GM12892 (cell line): ENCODE results near the gene FBXW10.
"Not testable (repeated sequence)": the region's sequence is repeated elsewhere in the genome, so short reads cannot be mapped to it uniquely, and the experiment has no call there.

ENCODE experiments used
- POLR2A ChIP-seq: IDR thresholded peaks from 2 replicates; pipeline ENCODE4 v1.6.1; 2011; ENCODE audit warnings: low read depth, low read length, control low read depth
- POLR2AphosphoS5 ChIP-seq: IDR thresholded peaks from 2 replicates; pipeline ENCODE4 v1.6.1; 2011; ENCODE audit warnings: low read depth, low read length, control low read depth
- TAF1 ChIP-seq: IDR thresholded peaks from 2 replicates; pipeline ENCODE4 v1.6.1; 2011; ENCODE audit warnings: low read depth, mild to moderate bottlenecking, control low read depth, low read length, borderline replicate concordance

DNA sequence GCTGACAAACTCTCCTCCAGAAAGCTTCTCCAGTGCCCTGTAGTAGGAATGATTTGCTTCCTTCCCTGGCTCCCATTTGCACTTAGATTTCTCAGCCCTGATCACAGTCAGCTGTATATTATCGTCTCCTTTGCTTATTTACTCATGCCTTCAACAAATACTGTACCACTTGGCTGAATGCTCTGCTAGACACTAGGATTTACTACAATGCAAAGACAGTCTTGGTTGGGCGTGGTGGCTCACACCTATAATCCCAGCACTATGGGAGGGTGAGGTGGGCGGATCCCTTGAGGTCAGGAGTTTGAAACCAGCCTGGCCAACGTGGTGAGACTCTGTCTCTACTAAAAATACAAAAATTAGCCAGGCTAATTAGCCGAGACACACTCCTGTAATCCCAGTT lies 43.0 kb downstream of the FBXW10 start:
- TF ChIP-seq POLR2A, TAF1, POLR2AphosphoS5: not testable (repeated sequence)
